Hippocampal formation (tissue), 2 donors: Measurements from ENCODE around the gene SLC25A30.
A peak's percentile ranks its signal among the peaks of the same experiment; 100 is the strongest.
"Not testable (repeated sequence)": the region's sequence is repeated elsewhere in the genome, so short reads cannot be mapped to it uniquely, and the experiment has no call there.

Source experiments
- DNase-seq, 2 donors: peaks; one replicate each; lab custom pipeline; 2025; lab: John Stamatoyannopoulos, UW

Gene SLC25A30

GRCh38 chr13:45391926-45392325 lies 26.2 kb downstream of the SLC25A30 start:
- no peak for DNase-seq

- DNase-seq = not testable (repeated sequence)
Observed at GRCh38 chr13:45391128-45391527, 27.0 kb downstream of the SLC25A30 start.

GRCh38 chr13:45390348-45390747 lies 27.8 kb downstream of the SLC25A30 start:
- not testable (repeated sequence) for DNase-seq

- no peak for DNase-seq
Observed at GRCh38 chr13:45388664-45389063, 29.5 kb downstream of the SLC25A30 start.

GRCh38 chr13:45386892-45387575 lies 31.1 kb downstream of the SLC25A30 start:
- DNase-seq = not testable (repeated sequence)

- no peak for DNase-seq
Observed at GRCh38 chr13:45385907-45386553, 32.1 kb downstream of the SLC25A30 start.

GRCh38 chr13:45385320-45385719 lies 32.9 kb downstream of the SLC25A30 start:
- no peak for DNase-seq

GRCh38 chr13:45384474-45385174 lies 33.5 kb downstream of the SLC25A30 start:
- no peak for DNase-seq

GRCh38 chr13:45382739-45383138 lies 35.4 kb downstream of the SLC25A30 start:
- DNase-seq = not testable (repeated sequence)

- DNase-seq = no peak
Observed at GRCh38 chr13:45381196-45381595, 37.0 kb downstream of the SLC25A30 start.

GRCh38 chr13:45380708-45381107 lies 37.5 kb downstream of the SLC25A30 start:
- not testable (repeated sequence) for DNase-seq

GRCh38 chr13:45379516-45379915 lies 38.7 kb downstream of the SLC25A30 start:
- DNase-seq = not testable (repeated sequence)

- not testable (repeated sequence) for DNase-seq
Observed at GRCh38 chr13:45378786-45379185, 39.4 kb downstream of the SLC25A30 start.

GRCh38 chr13:45377314-45377713 lies 40.9 kb downstream of the SLC25A30 start:
- DNase-seq = not testable (repeated sequence)

GRCh38 chr13:45376651-45377050 lies 41.5 kb downstream of the SLC25A30 start:
- DNase-seq = not testable (repeated sequence)

GRCh38 chr13:45374917-45375316 lies 43.3 kb downstream of the SLC25A30 start:
- no peak for DNase-seq

GRCh38 chr13:45373162-45373547 lies 45.0 kb downstream of the SLC25A30 start:
- DNase-seq = no peak

- DNase-seq = no peak
Observed at GRCh38 chr13:45372189-45373161, 45.7 kb downstream of the SLC25A30 start.

- DNase-seq = peak in 1 of 2 donors; percentile 49
Observed at GRCh38 chr13:45370922-45371406, 47.2 kb downstream of the SLC25A30 start.

GRCh38 chr13:45369116-45369515 lies 49.1 kb downstream of the SLC25A30 start:
- DNase-seq = no peak

GRCh38 chr13:45368571-45368970 lies 49.6 kb downstream of the SLC25A30 start:
- no peak for DNase-seq
